GM18907 (cell line): Measurements from ENCODE around the gene ABHD17A.

ENCODE experiments used
- ATAC-seq: cut with Tn5 transposase; IDR thresholded peaks from one replicate; pipeline ENCODE4 v1.9.1; 2021; ENCODE audit warnings: mild to moderate bottlenecking, moderate library complexity; ENCODE audit not compliant: unreplicated experiment

ABHD17A gene

GRCh38 chr19:1885398-1886119 is at the start of gene ABHD17A:
Gene ABHD17A, minus strand, starts transcription at chr19:1885496. Its CDS starts 3,930 bp downstream, at chr19:1881566.
- ATAC-seq, result peak; percentile 58

- no peak for ATAC-seq
Observed at GRCh38 chr19:1933942-1934341, 48.6 kb upstream of the ABHD17A start.

- no peak for ATAC-seq
Observed at GRCh38 chr19:1933244-1933643, 47.9 kb upstream of the ABHD17A start.

GRCh38 chr19:1932395-1932794 is 47.1 kb upstream of the ABHD17A start:
- no peak for ATAC-seq

GRCh38 chr19:1931445-1931844 is 46.1 kb upstream of the ABHD17A start:
- ATAC-seq, result no peak

- peak; percentile 74 for ATAC-seq
Observed at GRCh38 chr19:1929021-1929742, 43.9 kb upstream of the ABHD17A start.

- ATAC-seq, result no peak
Observed at GRCh38 chr19:1925544-1925943, 40.2 kb upstream of the ABHD17A start.

- no peak for ATAC-seq
Observed at GRCh38 chr19:1924320-1924961, 39.1 kb upstream of the ABHD17A start.

GRCh38 chr19:1923319-1923718 is 38.0 kb upstream of the ABHD17A start:
- no peak for ATAC-seq

GRCh38 chr19:1922803-1923202 is 37.5 kb upstream of the ABHD17A start:
- ATAC-seq, result no peak

- no peak for ATAC-seq
Observed at GRCh38 chr19:1921825-1922224, 36.5 kb upstream of the ABHD17A start.

- no peak for ATAC-seq
Observed at GRCh38 chr19:1921326-1921725, 36.0 kb upstream of the ABHD17A start.

- ATAC-seq, result no peak
Observed at GRCh38 chr19:1920644-1921043, 35.3 kb upstream of the ABHD17A start.

- ATAC-seq, result no peak
Observed at GRCh38 chr19:1918975-1919374, 33.7 kb upstream of the ABHD17A start.

GRCh38 chr19:1917926-1918325 is 32.6 kb upstream of the ABHD17A start:
- no peak for ATAC-seq

- no peak for ATAC-seq
Observed at GRCh38 chr19:1917146-1917545, 31.9 kb upstream of the ABHD17A start.

GRCh38 chr19:1914826-1915341 is 29.6 kb upstream of the ABHD17A start:
- ATAC-seq, result no peak

GRCh38 chr19:1913781-1914577 is 28.7 kb upstream of the ABHD17A start:
- ATAC-seq, result no peak

- ATAC-seq, result no peak
Observed at GRCh38 chr19:1912760-1913505, 27.6 kb upstream of the ABHD17A start.

GRCh38 chr19:1911995-1912394 is 26.7 kb upstream of the ABHD17A start:
- ATAC-seq, result no peak
